Activated CD8-positive, alpha-beta T cell treated with anti-CD3 and anti-CD28 coated beads for 36 hours (primary cell): ENCODE data around the gene MARCKSL1. TPM values are rescaled to one million over a fixed set of nuclear protein-coding genes. Genes with fewer than 3 reads are reported as not detected.

Source experiments
- ATAC-seq: fragments of 200-7000 bp; cut with Tn5 transposase; one replicate; pipeline ENCODE4 v1.10.0; 2021; ENCODE audit warnings: mild to moderate bottlenecking, moderate library complexity
- CTCF ChIA-PET: fragments of 350-600 bp; sonication (Branson Sonifier 250); formaldehyde crosslinking; loops from one replicate; lab custom pipeline; 2021; ENCODE audit warnings: antibody characterized with exemption; lab: Charles Lee
- POLR2A ChIA-PET: fragments of 350-600 bp; sonication (Branson Sonifier 250); formaldehyde crosslinking; loops from one replicate; lab custom pipeline; 2021; ENCODE audit warnings: antibody characterized with exemption; lab: Charles Lee
- DNase-seq: peaks from one replicate; pipeline ENCODE4 v3.0.0-alpha.2; 2020
- H3K27ac Mint-ChIP-seq: one replicate; pipeline ENCODE4 v1.8.0; 2021; ENCODE audit warnings: mild to moderate bottlenecking, mixed read lengths
- H3K27me3 Mint-ChIP-seq: one replicate; pipeline ENCODE4 v1.8.0; 2021; ENCODE audit warnings: mixed read lengths
- H3K36me3 Mint-ChIP-seq: one replicate; pipeline ENCODE4 v1.8.0; 2021; ENCODE audit warnings: low read depth, mixed read lengths
- H3K4me1 Mint-ChIP-seq: one replicate; pipeline ENCODE4 v1.8.0; 2021; ENCODE audit warnings: low read depth, mixed read lengths
- H3K4me3 Mint-ChIP-seq: one replicate; pipeline ENCODE4 v1.8.0; 2021; ENCODE audit warnings: mild to moderate bottlenecking, moderate library complexity, mixed read lengths
- H3K9me3 Mint-ChIP-seq: one replicate; pipeline ENCODE4 v1.8.0; 2021; ENCODE audit warnings: mixed read lengths
- intact Hi-C: fragments of 100-400 bp; cut with micrococcal nuclease; formaldehyde crosslinking; loops from one replicate; pipeline ENCODE4 v1.10.0; 2022
- total RNA-seq, 2 experiments: library from RNA; stranded (reverse); gene quantifications; one replicate each; pipeline ENCODE4 v1.2.3, GENCODE V29; 2021
- TF ChIP-seq, protein P1 (sequence below): fragments of 200-600 bp; IDR thresholded peaks from one replicate; pipeline ENCODE4 v1.8.0; 2022; ENCODE audit warnings: antibody characterized with exemption, mild to moderate bottlenecking

MARCKSL1 gene
- total RNA-seq, 2 experiments from 2014 or later, result 31.2 to 33.5 TPM

DNA sequence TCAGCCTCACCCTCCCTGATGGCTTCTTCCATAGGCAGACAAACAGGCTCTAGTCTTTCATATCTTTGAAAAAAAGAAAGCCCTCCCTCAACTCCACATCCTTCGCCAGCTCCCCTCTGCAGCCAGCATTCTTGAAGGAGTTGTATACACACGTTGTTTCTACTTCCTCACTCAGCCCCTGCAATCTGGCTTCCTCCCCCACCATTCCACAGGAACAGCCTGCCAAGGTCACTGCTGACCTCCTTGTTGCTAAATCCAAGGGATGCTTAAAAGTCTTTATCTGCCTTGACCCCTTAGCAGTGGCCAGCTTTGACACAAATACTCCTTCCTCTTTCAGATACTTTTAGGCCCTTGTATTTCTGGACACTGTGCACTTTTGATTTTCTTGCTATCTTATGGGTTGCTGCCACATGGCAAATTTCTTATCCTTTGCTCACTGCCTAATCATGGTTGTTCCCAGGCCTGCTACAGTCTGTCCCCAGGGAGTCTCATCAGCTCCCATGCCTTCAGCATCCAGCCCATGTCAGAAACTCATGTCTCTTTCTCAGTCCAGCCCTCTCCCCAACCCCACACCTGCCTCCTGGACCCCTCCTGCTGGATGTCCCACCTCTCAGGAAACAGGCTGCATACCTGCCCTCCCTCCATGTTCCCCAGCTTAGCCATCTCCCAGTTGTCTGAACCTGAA lies 18.0 kb upstream of the MARCKSL1 start:
- H3K4me3 Mint-ChIP-seq, result no peak overlapping the region

DNA sequence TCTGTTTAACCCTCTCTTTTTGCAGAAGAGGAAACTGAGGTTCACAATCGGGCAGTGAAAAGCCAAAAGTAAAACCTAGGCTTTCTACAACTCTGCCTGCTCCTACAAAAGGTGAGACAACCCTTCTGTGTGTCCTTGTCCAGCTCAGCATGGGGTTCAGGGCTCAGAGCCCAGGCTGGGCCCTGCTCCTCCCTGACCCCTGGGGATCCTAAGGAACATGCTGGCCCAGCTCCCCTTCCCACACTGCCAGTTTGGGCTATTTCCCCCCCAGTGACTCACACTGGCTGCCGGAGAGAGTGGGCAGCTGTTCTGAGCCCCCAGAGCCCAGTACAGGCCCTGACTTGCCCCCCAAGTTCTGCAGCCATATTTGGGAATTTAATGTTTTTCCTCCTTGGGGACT lies 17.4 kb upstream of the MARCKSL1 start:
- H3K9me3 Mint-ChIP-seq, result peaks cover 6% of the 10 kb centered on the region
- H3K27ac Mint-ChIP-seq, result no peak overlapping the region
- no peak for DNase-seq
- POLR2A ChIA-PET, result interaction anchor here (0.6 to 6.7 kb wide), 5 partner anchors 11 to 41 kb away, joined by 3 to 39 read pairs (median 7); partner anchors contain the start of genes BSDC1 and MARCKSL1
- CTCF ChIA-PET, result interaction anchor here (0.8 to 4.3 kb wide), 3 partner anchors 17 to 138 kb away, joined by 3 to 17 read pairs (median 5); partner anchors contain the start of gene MARCKSL1
- ATAC-seq, result no peak
- H3K4me1 Mint-ChIP-seq, result peaks cover 35% of the 10 kb centered on the region
- no peaks in the 10 kb centered on the region for H3K27me3 Mint-ChIP-seq
- intact Hi-C loops, result no loop called here
- TF ChIP-seq, protein P1, sequence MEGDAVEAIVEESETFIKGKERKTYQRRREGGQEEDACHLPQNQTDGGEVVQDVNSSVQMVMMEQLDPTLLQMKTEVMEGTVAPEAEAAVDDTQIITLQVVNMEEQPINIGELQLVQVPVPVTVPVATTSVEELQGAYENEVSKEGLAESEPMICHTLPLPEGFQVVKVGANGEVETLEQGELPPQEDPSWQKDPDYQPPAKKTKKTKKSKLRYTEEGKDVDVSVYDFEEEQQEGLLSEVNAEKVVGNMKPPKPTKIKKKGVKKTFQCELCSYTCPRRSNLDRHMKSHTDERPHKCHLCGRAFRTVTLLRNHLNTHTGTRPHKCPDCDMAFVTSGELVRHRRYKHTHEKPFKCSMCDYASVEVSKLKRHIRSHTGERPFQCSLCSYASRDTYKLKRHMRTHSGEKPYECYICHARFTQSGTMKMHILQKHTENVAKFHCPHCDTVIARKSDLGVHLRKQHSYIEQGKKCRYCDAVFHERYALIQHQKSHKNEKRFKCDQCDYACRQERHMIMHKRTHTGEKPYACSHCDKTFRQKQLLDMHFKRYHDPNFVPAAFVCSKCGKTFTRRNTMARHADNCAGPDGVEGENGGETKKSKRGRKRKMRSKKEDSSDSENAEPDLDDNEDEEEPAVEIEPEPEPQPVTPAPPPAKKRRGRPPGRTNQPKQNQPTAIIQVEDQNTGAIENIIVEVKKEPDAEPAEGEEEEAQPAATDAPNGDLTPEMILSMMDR, result no peak
- H3K4me3 Mint-ChIP-seq, result peak overlapping the region; percentile 22
- no peaks in the 10 kb centered on the region for H3K36me3 Mint-ChIP-seq

More for the DNA sequence above, 18.0 kb upstream of the MARCKSL1 start:
- H3K4me1 Mint-ChIP-seq, result peaks cover 29% of the 10 kb centered on the region
- intact Hi-C loops, result no loop called here
- H3K27ac Mint-ChIP-seq, result no peak overlapping the region
- DNase-seq (no peak), ATAC-seq (no peak)
- no peaks in the 10 kb centered on the region for H3K36me3 Mint-ChIP-seq
- TF ChIP-seq, protein P1, result no peak
- CTCF ChIA-PET, result interaction anchor here (0.8 to 4.3 kb wide), 2 partner anchors 18 to 139 kb away, joined by 3 to 17 read pairs; partner anchors contain the start of gene MARCKSL1
- H3K27me3 Mint-ChIP-seq, result no peaks in the 10 kb centered on the region
- H3K9me3 Mint-ChIP-seq, result peaks cover 6% of the 10 kb centered on the region
- POLR2A ChIA-PET, result interaction anchor here (0.6 to 6.7 kb wide), 4 partner anchors 17 to 40 kb away, joined by 3 to 39 read pairs (median 6); partner anchors contain the start of genes BSDC1 and MARCKSL1

DNA sequence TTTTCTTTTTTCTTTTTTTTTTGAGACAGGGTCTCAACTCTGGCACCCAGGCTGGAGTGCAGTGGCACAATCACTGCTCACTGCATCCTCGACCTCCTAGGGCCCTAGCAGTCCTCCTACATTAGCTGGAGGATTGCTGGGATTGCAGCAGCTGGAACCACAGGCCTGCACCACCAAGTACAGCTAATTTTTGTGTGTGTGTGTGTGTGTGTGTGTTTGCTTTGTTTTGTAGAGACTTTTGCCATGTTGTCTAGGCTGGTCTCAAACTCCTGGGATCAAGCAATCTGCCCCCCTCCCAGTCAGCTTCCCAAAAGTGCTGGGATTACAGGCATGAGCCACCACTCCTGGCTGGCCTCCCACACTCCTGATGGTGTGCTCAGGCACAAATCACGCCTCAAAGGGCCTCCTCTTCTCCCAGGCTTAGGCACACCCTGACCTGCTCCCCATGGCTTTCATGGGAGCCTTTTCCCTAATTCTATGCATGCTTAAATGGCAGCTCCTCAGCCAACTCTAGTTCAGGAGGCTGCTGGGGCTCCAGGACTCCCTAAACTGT lies 16.9 kb upstream of the MARCKSL1 start:
- Mint-ChIP-seq H3K9me3 (peaks cover 6% of the 10 kb centered on the region), H3K4me1 (peaks cover 39% of the 10 kb centered on the region), H3K27ac (no peak overlapping the region), H3K27me3 (no peaks in the 10 kb centered on the region), H3K4me3 (peak overlapping the region; percentile 22), H3K36me3 (no peaks in the 10 kb centered on the region)
- DNase-seq (no peak), ATAC-seq (no peak)
- ChIA-PET CTCF (interaction anchor here (1.7 to 4.3 kb wide), 3 partner anchors 12 to 105 kb away, joined by 4 to 17 read pairs (median 5); partner anchors contain the start of gene MARCKSL1), POLR2A (interaction anchor here (0.6 to 6.7 kb wide), 8 partner anchors 11 to 280 kb away, joined by 3 to 39 read pairs (median 4); partner anchors contain the start of genes BSDC1, MARCKSL1 and TMEM39B)
- intact Hi-C loops, result no loop called here
- TF ChIP-seq, protein P1, result no peak

DNA sequence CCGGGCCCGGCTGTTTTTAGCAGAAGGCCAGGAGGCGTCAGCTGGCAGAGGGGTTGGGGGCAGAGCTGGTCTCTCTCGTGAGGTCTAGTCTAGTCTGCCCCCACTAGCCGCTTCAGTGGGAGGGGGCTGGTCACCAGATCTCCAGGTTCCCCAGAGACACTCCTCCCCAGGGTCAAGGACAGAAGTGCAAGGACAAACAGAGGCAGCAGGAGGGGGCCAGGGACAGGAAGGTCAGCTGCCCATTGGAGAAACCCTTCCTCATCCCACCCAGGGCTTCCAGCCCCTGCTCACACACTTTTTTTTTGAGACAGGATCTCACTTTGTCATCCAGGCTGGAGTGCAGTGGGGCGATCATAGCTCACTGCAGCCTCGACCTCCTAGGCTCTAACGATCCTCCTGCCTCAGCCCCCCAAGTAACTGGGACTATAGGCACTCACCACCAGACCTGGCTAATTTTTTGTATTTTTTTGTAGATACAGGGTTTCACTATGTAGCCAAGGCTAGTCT lies 16.3 kb upstream of the MARCKSL1 start:
- Mint-ChIP-seq H3K4me3 (peak overlapping the region; percentile 79), H3K36me3 (no peaks in the 10 kb centered on the region), H3K27me3 (no peaks in the 10 kb centered on the region), H3K4me1 (peaks cover 39% of the 10 kb centered on the region), H3K27ac (no peak overlapping the region), H3K9me3 (peaks cover 6% of the 10 kb centered on the region)
- ChIA-PET CTCF (interaction anchor here (0.8 to 4.3 kb wide), 4 partner anchors 10 to 104 kb away, joined by 3 to 17 read pairs (median 4); partner anchors contain the start of gene MARCKSL1), POLR2A (interaction anchor here (0.6 to 6.7 kb wide), 9 partner anchors 10 to 280 kb away, joined by 3 to 39 read pairs (median 4); partner anchors contain the start of genes BSDC1, MARCKSL1 and TMEM39B)
- no peak for DNase-seq
- ATAC-seq, result no peak
- intact Hi-C loops, result no loop called here
- TF ChIP-seq, protein P1, result no peak
